Stimulated activated CD4-positive, alpha-beta T cell treated with anti-CD3 and anti-CD28 coated beads, TNF-alpha, amount 100 ng/mL, for 24 hours (primary cell): ENCODE results near the gene UGT1A9.

Experiments
- DNase-seq, 3 experiments: peaks; one replicate each; pipeline ENCODE4 v3.0.0-alpha.2; 2020; ENCODE audit warnings: low read depth in 3 of 3

Gene UGT1A9

GRCh38 chr2:233816771-233817170 lies 145.1 kb downstream of the UGT1A9 start:
- no peak for DNase-seq

- no peak for DNase-seq
Observed at GRCh38 chr2:233817361-233817911, 145.7 kb downstream of the UGT1A9 start.

GRCh38 chr2:233817995-233818638 lies 146.4 kb downstream of the UGT1A9 start:
- no peak for DNase-seq

- DNase-seq: no peak
Observed at GRCh38 chr2:233818639-233819621, 147.2 kb downstream of the UGT1A9 start.

- DNase-seq: no peak
Observed at GRCh38 chr2:233819884-233820773, 148.4 kb downstream of the UGT1A9 start.

GRCh38 chr2:233820774-233821105 lies 149.0 kb downstream of the UGT1A9 start:
- DNase-seq: no peak

GRCh38 chr2:233821196-233821595 lies 149.5 kb downstream of the UGT1A9 start:
- no peak for DNase-seq

GRCh38 chr2:233821709-233822100 lies 150.0 kb downstream of the UGT1A9 start:
- DNase-seq: no peak

GRCh38 chr2:233822101-233822771 lies 150.5 kb downstream of the UGT1A9 start:
- DNase-seq: no peak
